T follicular helper cell (primary cell): ENCODE measurements around the gene HOXB8.

ENCODE experiments used
- DNase-seq: peaks from one replicate; pipeline ENCODE4 v3.0.0-alpha.2; 2020; ENCODE audit warnings: low read depth

Gene HOXB8

DNA sequence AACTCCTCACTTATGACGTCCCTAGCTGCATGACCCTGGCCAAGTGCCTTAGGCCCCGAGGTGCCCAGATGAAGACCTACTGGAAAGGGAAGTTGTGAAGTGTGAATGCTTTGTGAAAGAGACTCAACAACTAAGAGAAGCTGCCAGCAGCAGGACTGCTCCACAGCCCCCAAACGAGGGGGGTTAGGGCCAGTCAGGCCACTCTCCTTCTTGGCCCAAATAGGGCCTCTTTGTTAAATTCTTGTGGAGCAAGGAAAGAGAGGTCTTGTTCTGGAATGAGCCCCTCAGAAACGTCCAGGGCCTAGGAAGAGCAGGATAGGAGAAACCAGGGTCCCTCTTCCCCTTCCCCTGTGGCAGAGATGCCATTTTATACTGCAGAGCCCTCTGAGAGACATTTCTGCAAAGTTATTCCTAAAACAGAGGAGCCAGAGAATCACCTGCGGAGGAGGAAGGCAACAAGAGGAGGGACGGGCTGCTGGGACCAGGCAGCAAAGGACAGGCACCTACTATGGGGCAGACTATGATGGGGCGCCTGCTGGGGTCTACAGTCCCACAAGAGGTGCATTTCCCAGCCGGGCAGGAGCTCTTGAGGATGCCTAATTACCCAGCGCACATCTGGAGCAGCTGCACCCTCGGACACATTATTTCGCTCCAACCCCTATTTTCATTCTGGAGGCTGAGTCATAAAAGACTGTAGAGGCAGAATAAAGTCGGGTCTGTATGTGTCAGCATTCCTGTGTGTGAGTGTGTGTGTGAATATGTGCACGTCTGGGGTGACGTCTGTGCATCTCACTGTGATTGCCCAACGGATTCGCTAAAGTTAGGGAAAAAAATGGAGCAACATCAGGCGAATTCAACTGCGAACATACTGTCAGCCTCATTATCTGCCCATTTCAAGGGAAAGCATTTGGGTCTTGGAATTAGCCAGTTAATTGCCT, 22.5 kb upstream of the HOXB8 start:
- no peak for DNase-seq

- peak; percentile 52 for DNase-seq
Measured at GRCh38 chr17:48636177-48637018, 21.3 kb upstream of the HOXB8 start.

GRCh38 chr17:48634493-48635208, 19.6 kb upstream of the HOXB8 start:
- DNase-seq, result no peak

DNA sequence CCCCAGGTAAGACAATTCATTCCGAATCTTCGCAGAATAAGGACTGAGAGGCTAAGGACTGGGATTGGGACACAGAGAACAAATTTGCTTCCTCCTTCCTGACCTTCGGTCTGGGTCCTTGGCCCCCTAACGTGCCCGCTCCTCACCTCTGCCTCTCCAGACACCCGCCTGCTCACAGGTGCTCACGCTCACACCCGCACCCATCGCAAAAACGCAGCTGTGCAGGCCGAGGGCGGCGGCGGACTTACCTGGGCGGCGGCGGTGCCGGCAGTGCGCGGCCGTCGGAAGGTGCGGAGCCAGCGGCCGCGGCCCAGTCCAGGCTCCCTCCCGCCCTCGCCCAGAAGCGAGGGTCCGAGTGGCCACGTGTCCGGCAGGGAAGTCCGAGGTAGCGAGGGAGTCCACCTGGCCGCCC, 18.2 kb upstream of the HOXB8 start:
- DNase-seq, result no peak

- DNase-seq, result no peak
Measured at GRCh38 chr17:48632579-48633265, 17.6 kb upstream of the HOXB8 start.

DNA sequence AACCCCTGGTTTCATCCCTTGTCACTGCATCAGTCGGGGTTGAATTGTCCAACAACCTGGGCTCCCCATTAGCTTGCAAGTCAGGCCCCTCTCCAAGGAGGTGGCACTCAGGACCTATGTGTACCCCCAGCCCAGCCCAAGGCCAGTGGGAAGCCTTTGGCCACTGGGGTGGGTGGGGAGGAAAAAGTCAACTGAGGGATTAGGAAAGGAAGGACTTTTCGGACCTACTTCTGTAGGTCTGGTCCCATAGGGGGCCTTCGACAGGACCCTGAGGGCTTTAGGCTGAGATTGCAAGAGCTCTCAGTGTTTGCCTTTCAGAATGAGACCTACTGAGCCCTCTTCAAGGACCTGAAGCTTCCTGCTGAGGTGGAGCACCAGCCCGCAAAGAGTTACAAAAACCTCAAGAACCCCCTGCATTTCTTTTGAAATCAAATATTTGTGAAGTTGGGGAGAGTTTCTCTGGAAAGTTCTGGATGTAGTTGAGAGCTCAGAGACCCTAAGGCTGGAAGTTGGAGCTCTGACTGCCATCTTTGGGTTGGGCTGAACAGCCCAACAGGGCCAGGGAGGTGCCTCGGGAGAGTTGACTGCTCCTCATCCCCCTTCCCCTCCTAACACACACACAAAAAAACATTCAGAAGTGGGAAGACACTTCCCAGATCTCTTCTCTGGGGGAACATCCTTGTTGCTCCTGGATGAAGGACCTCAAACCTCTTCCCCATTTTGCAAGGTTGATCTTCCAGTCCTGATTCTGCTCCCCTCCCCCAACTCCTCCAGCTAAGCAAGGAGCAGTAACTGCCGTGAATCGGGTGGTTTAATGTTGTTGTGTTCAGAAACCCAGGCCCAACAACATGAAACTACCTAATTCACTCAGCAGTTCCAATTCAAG, 16.8 kb upstream of the HOXB8 start:
- DNase-seq, result no peak

DNA sequence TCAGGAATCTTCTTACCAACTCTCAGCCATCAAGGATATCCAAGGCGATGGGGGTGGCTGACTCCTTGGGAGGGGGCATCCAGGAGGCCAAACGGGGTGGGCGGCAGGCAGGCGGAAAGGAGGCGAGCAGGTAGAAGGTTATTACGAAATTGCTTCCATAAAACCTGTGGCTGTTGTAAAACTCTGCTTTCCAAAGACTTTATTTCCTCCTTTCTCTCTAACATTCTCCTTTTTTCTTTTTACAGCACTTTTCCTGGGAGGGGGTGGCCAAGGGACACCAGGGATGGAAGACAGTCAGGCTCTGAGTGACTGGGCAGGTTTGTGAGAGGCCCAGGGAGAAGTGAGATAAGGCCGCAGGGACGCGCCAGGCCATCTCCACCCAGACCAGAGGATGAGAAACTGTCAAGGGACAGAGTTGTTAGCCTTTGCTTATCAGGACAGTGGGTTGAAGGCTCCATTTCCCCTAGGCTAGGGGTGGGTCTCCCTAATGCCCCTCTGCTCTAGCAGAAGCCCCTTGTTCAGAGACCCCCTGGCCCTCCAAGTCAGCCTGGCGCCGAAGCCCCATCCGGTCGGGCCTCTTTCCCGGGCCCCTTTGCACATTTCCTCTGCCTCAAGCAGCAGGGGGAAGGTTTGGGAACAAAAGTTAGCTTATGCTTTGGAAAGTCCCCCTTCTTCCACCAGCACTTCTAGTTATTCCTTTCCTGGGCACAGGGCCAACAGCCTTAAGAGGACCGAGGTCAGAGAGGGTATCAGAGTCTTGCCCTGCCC, 16.0 kb upstream of the HOXB8 start:
- DNase-seq, result no peak

- DNase-seq, result no peak
Measured at GRCh38 chr17:48630009-48630924, 15.2 kb upstream of the HOXB8 start.

DNA sequence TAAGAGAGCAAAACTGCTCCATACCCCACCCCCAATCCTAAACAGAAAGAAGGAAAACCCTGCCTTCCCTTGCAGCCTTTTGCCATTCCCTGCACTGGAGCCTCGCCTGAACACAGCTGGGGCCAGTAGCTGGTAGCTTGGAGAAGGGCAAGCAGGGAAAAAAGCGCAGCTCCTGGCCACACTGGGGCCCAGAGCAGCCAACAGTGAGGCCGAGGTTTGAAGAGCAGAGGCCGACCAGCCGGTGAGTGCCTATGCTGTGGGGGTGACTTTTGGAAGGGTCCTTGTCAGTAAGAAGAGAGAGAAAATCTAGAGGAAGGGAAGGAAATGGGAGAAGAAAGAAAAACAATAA, 14.3 kb upstream of the HOXB8 start:
- no peak for DNase-seq

- no peak for DNase-seq
Measured at GRCh38 chr17:48628649-48629410, 13.7 kb upstream of the HOXB8 start.

DNA sequence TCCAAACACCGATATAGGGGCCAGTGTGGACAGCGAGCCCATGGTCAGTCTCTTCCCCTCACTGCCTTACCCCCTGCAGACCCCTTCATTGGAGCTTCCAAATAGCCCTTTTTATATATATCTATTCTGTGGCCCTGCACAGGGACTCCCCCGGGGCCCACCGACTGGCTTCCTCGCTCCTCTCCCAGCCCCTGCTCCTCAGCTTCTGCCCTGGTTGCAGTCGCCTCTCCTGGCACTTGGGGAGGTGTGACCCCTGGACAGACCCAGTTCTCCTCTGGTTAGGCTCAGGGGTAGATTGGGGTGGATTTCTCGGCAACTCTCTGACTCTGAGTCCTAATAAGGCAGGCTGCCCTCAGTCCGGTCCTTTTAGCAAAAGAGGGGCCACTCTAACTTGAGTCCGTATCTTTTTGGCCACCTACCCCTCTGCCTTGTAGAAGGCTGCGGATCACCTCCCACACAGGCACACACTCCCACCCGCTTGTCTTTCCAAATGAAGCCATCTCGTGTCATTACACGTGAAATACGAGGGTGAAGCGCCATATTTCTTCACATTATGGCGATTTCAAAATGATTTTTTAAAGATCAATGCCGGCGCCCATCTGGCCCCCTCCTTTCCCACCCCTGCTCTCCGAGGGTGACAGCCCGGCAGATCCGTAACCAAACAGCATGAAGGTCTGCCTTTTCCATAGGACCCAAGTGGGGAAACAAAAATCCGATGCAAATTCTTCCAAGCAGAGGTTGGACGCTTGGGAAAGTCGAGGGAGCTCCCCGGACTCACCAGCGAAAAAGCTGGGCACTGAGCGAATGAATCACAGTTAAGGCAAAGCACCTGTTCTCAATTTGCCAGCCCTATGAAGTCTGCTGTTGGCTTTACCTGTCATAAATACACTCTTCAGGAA, 12.8 kb upstream of the HOXB8 start:
- no peak for DNase-seq

DNA sequence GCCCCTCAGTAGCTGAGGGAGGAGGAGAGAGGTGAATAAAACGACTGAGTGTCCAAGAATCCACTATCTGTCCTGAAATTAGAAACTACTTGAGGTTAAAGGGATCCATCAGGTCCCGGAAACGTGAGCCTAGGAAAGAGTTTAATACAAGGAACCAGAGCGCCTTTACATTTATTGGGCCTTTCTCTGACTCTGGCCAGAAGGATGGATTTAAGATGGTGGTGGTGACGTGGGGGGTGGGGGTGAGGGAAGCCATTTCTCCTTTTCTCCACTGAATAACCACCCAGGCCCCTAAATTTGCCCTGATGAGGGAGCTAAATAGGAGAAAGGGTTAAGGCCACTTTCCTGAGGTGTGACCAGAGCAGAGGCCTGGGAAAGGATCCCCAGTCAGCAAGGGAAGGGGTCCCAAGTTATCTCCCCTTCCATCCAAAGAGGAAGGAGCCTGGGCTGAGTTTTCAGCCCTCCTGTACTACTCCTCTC, 12.1 kb upstream of the HOXB8 start:
- DNase-seq, result no peak

GRCh38 chr17:48626245-48627117, 11.4 kb upstream of the HOXB8 start, which contains the start of gene HOXB9:
Gene HOXB9, minus strand, starts transcription at chr17:48626358. Its CDS starts 89 bp downstream, at chr17:48626269.
- no peak for DNase-seq

DNA sequence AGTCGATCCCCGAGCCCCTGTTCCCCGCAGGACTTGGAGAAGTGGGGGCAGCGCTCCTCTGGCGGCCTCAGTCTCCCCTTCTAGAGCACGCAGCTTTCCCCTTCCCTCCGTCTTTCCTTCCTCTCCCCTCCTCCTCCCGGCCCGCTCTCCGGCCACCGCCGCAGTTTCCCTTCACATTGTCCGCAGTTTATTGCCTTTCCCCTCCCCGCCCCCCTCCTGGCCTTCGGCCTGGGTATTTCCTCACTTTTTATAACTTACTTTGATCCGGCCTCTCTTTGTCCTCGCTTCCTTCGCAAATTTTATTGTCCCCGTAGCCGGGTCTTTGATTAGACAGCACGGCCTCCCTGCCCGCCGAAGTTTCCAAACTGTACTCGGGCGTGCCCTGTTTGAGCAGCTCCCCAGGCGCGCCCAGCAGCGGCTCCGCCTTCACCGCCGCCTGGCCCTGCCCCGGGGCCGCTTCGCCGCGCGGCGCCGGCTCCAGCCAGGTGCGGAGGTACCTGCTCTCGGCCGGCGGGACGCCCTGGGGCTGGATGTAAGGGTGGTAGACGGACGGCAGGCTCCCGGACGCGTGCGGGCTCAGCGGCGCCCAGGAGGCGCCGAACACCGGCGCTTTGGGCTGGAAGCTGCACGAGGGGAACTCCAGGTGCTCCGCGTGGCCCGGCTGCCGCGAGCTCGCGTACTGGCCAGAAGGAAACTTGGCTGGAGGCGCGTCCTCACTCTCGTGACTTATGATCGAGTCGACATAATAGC, 10.6 kb upstream of the HOXB8 start:
- no peak for DNase-seq
